T-helper 1 cell treated with Interleukin-12 subunit alpha and Interleukin-12 subunit beta and Interleukin-4 antibody, amounts not matched to agents 30 ng/mL and 1 ng/mL, for 36 hours (primary cell): Measurements from ENCODE around the gene NTN3. TPM values are rescaled to one million over a fixed set of nuclear protein-coding genes. Genes with fewer than 3 reads are reported as not detected.

Experiments
- intact Hi-C: fragments of 100-400 bp; cut with micrococcal nuclease; formaldehyde crosslinking; loops from one replicate; pipeline ENCODE4 v1.15.1; 2024
- total RNA-seq: library from RNA; stranded (reverse); gene quantifications from 2 replicates; pipeline ENCODE4 v1.2.3, GENCODE V29; 2022

Gene NTN3
- total RNA-seq, 1 donor from 2014 or later: not detected

GRCh38 chr16:2494616-2495015 lies 23.5 kb downstream of the NTN3 start:
- intact Hi-C loops: no loop called here

- intact Hi-C loops: no loop called here
Measured at GRCh38 chr16:2495041-2495440, 23.9 kb downstream of the NTN3 start.

GRCh38 chr16:2496223-2497115 lies 25.4 kb downstream of the NTN3 start:
- intact Hi-C loops: no loop called here

GRCh38 chr16:2497116-2497630 lies 26.1 kb downstream of the NTN3 start:
- intact Hi-C loops: no loop called here

- intact Hi-C loops: no loop called here
Measured at GRCh38 chr16:2497695-2498484, 26.8 kb downstream of the NTN3 start.

GRCh38 chr16:2498531-2499253 lies 27.6 kb downstream of the NTN3 start:
- intact Hi-C loops: no loop called here

- intact Hi-C loops: no loop called here
Measured at GRCh38 chr16:2499454-2499853, 28.4 kb downstream of the NTN3 start.

GRCh38 chr16:2499890-2500429 lies 28.9 kb downstream of the NTN3 start:
- intact Hi-C loops: loop anchor here (5.0 kb wide), 1 partner anchor 248 kb away; the partner anchor contains the start of gene ECI1

GRCh38 chr16:2500430-2500917 lies 29.4 kb downstream of the NTN3 start:
- intact Hi-C loops: loop anchor here (5.0 kb wide), 1 partner anchor 248 kb away; the partner anchor contains the start of gene ECI1

GRCh38 chr16:2500918-2501750 lies 30.0 kb downstream of the NTN3 start:
- intact Hi-C loops: loop anchor here (1.0 to 5.0 kb wide), 5 partner anchors 14 to 306 kb away; partner anchors contain the start of genes ABCA3 and ECI1

- intact Hi-C loops: loop anchor here (1.0 to 5.0 kb wide), 5 partner anchors 15 to 307 kb away; partner anchors contain the start of genes ABCA3 and ECI1
Measured at GRCh38 chr16:2501946-2502895, 31.1 kb downstream of the NTN3 start.

- intact Hi-C loops: no loop called here
Measured at GRCh38 chr16:2505695-2506094, 34.6 kb downstream of the NTN3 start.

- intact Hi-C loops: no loop called here
Measured at GRCh38 chr16:2507052-2507659, 36.1 kb downstream of the NTN3 start.

GRCh38 chr16:2507665-2508064 lies 36.6 kb downstream of the NTN3 start:
- intact Hi-C loops: no loop called here

- intact Hi-C loops: no loop called here
Measured at GRCh38 chr16:2508722-2509400, 37.8 kb downstream of the NTN3 start.

GRCh38 chr16:2511128-2511800 lies 40.2 kb downstream of the NTN3 start:
- intact Hi-C loops: no loop called here
